Keratinocyte (primary cell): ENCODE results near the gene GRM7. TPM values are rescaled to one million over a fixed set of nuclear protein-coding genes. Genes with fewer than 3 reads are reported as not detected.

Experiments used
- DNase-seq: peaks from one replicate; pipeline ENCODE4 v3.0.0-alpha.2; 2011; ENCODE audit warnings: low read depth, missing footprints, low spot score
- FAIRE-seq: peaks from 2 replicates; lab custom pipeline; 2011; peaks lifted over from hg19 to GRCh38; lab: Jason Lieb, UNC
- H2AFZ ChIP-seq: 2 replicates; pipeline ENCODE4 v1.6.0; 2012; ENCODE audit warnings: low read length, control low read depth, inconsistent platforms; ENCODE audit not compliant: control insufficient read depth
- H3K27ac ChIP-seq: 2 replicates; pipeline ENCODE4 v1.5.1; 2011; ENCODE audit warnings: low read length; ENCODE audit not compliant: control insufficient read depth, insufficient read depth
- H3K27me3 ChIP-seq: 3 replicates; pipeline ENCODE4 v1.6.0; 2011; ENCODE audit warnings: low read length; ENCODE audit not compliant: control insufficient read depth, insufficient read depth; ENCODE audit errors: extremely low read depth
- H3K36me3 ChIP-seq, 2 experiments: 2 replicates in 1 of 2; 3 replicates in 1 of 2; pipeline ENCODE4 v1.5.1; 2011; ENCODE audit warnings: low read length in 2 of 2, mild to moderate bottlenecking in 1 of 2; ENCODE audit not compliant: control insufficient read depth in 2 of 2, insufficient read depth in 2 of 2; ENCODE audit errors: extremely low read depth in 1 of 2
- H3K4me1 ChIP-seq: 3 replicates; pipeline ENCODE4 v1.5.1; 2011; ENCODE audit warnings: low read length; ENCODE audit not compliant: control insufficient read depth, insufficient read depth; ENCODE audit errors: extremely low read depth
- H3K4me2 ChIP-seq: 3 replicates; pipeline ENCODE4 v1.6.0; 2011; ENCODE audit warnings: low read depth, low read length; ENCODE audit not compliant: control insufficient read depth, insufficient read depth; ENCODE audit errors: extremely low read depth
- H3K4me3 ChIP-seq, 3 experiments: fragments of 200-600 bp in 1 of 3; sonication (generic) in 1 of 3; 2 replicates in 2 of 3; 3 replicates in 1 of 3; pipeline ENCODE4 v1.5.1; 2011 to 2016; ENCODE audit warnings: low read length in 3 of 3, mild to moderate bottlenecking in 3 of 3, control low read depth in 2 of 3, inconsistent platforms in 1 of 3, low read depth in 1 of 3, mixed read lengths in 1 of 3, mixed run types in 1 of 3, moderate library complexity in 1 of 3; ENCODE audit not compliant: control insufficient read depth in 2 of 3, insufficient read depth in 2 of 3; ENCODE audit errors: extremely low read depth in 1 of 3
- H3K79me2 ChIP-seq: 2 replicates; pipeline ENCODE4 v1.6.0; 2012; ENCODE audit warnings: low read length; ENCODE audit not compliant: control insufficient read depth, insufficient read depth
- H3K9ac ChIP-seq: 3 replicates; pipeline ENCODE4 v1.6.0; 2011; ENCODE audit warnings: low read length; ENCODE audit not compliant: control insufficient read depth, insufficient read depth; ENCODE audit errors: extremely low read depth
- H3K9me1 ChIP-seq: 3 replicates; pipeline ENCODE4 v1.6.0; 2011; ENCODE audit warnings: low read length; ENCODE audit not compliant: control insufficient read depth, insufficient read depth; ENCODE audit errors: extremely low read depth
- H3K9me3 ChIP-seq: 2 replicates; pipeline ENCODE4 v1.5.1; 2012; ENCODE audit warnings: low read depth, low read length; ENCODE audit not compliant: control insufficient read depth
- H4K20me1 ChIP-seq: 3 replicates; pipeline ENCODE4 v1.6.0; 2011; ENCODE audit warnings: low read length; ENCODE audit not compliant: control insufficient read depth, insufficient read depth; ENCODE audit errors: extremely low read depth
- CTCF ChIP-seq, 3 experiments: IDR thresholded peaks in 1 of 3; conservative IDR thresholded peaks in 1 of 3; optimal IDR thresholded peaks in 1 of 3; 2 replicates in 2 of 3; 3 replicates in 1 of 3; pipeline versions ENCODE3 to v1.5.1; 2011; ENCODE audit warnings: low read length in 3 of 3, mild to moderate bottlenecking in 3 of 3, moderate library complexity in 2 of 3, control low read depth in 1 of 3, inconsistent platforms in 1 of 3; ENCODE audit not compliant: insufficient read depth in 2 of 3; ENCODE audit errors: extremely low read depth in 1 of 3
- EZH2 ChIP-seq: IDR thresholded peaks from one replicate; pipeline ENCODE4 v1.6.1; 2012; ENCODE audit warnings: inconsistent platforms, mild to moderate bottlenecking, low read length, moderate library complexity
- dilution Hi-C: fragments of 300-500 bp; cut with MboI; formaldehyde crosslinking; loops from one replicate; pipeline ENCODE4 v1.7.0; 2020; ENCODE audit warnings: low sequenced_read_pairs; ENCODE audit not compliant: extremely low pct_ligation_motif_present
- polyA plus RNA-seq, 5 experiments: library from polyadenylated mRNA; depleted of rRNA in 3 of 5; stranded (reverse) in 3 of 5; stranded (forward) in 1 of 5; unstranded in 1 of 5; fragments of >200 nt; gene quantifications; 1 replicate in 1 of 5; 2 replicates in 3 of 5; 3 replicates in 1 of 5; pipeline versions ENCODE4 v1.2.1 to v1.2.3, GENCODE V29; 2011 to 2012; ENCODE audit warnings: missing spikeins in 2 of 5, low read depth in 1 of 5, low replicate concordance in 1 of 5

The GRM7 gene
- polyA plus RNA-seq, 1 donor (not counting 4 experiments of a cell fraction or from before 2014, with no cell fraction given), result not detected

- H3K4me2 ChIP-seq, result no peak overlapping the region
- H3K9me3 ChIP-seq, result no peaks in the 10 kb centered on the region
- DNase-seq (no peak), FAIRE-seq (no peak)
- no peaks in the 10 kb centered on the region for H3K4me1 ChIP-seq
- H2AFZ ChIP-seq, result no peak overlapping the region
- H3K27ac ChIP-seq, result no peak overlapping the region
- TF ChIP-seq EZH2 (no peak), CTCF (optimal IDR thresholded peaks at IDR 0.05 in 1 of 3, IDR thresholded peaks at IDR 0.05 in 1 of 3, conservative IDR thresholded peaks at IDR 0.05 in 1 of 3; ENCODE audit: extremely low read depth in 1 of 3, insufficient read depth in 2 of 3, low read length in 3 of 3) (no peak)
- H4K20me1 ChIP-seq, result no peaks in the 10 kb centered on the region
- no peak overlapping the region for H3K4me3 ChIP-seq
- dilution Hi-C loops, result no loop called here
- no peaks in the 10 kb centered on the region for H3K79me2 ChIP-seq
- no peaks in the 10 kb centered on the region for H3K36me3 ChIP-seq
- no peaks in the 10 kb centered on the region for H3K27me3 ChIP-seq
- H3K9me1 ChIP-seq, result no peaks in the 10 kb centered on the region
- no peak overlapping the region for H3K9ac ChIP-seq
Measured at GRCh38 chr3:7620401-7620800, 759.5 kb downstream of the GRM7 start.

DNA sequence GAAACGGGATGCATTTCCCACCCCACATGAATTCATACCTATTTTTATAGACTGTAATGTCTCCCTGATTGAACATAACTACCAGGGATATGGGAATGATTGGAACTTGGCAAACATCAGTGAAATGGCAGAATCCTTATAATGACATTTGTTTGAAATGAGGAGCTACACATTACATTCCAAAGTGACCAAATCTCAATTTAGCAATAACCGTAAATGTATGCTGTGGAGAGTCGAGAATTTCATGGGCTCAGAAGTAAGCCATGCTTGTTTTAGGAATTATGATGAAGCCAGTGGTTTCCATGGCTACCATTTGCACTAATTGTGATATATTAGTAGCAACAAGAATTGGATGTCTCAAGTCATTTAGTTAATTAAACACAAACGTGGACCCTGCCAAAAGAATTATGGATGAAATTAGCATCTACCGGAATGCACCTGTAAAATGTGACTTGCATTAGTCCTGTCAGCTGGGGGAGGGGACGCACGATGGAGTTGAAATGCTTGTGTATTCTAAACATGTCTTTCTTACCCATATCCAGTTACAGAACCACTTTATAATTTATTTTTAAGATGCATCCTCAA is 760.2 kb downstream of the GRM7 start:
- H3K27ac ChIP-seq, result no peak overlapping the region
- DNase-seq (no peak), FAIRE-seq (no peak)
- no peak for TF ChIP-seq CTCF (optimal IDR thresholded peaks at IDR 0.05 in 1 of 3, IDR thresholded peaks at IDR 0.05 in 1 of 3, conservative IDR thresholded peaks at IDR 0.05 in 1 of 3; ENCODE audit: extremely low read depth in 1 of 3, insufficient read depth in 2 of 3, low read length in 3 of 3)
- dilution Hi-C loops, result no loop called here
- no peaks in the 10 kb centered on the region for H3K4me1 ChIP-seq
- no peak overlapping the region for H3K9ac ChIP-seq
- H3K36me3 ChIP-seq, result no peaks in the 10 kb centered on the region
- H3K4me2 ChIP-seq, result no peak overlapping the region
- H3K27me3 ChIP-seq, result no peaks in the 10 kb centered on the region
- H3K4me3 ChIP-seq, result no peak overlapping the region
- H2AFZ ChIP-seq, result no peak overlapping the region
- H3K79me2 ChIP-seq, result no peaks in the 10 kb centered on the region
- H4K20me1 ChIP-seq, result no peaks in the 10 kb centered on the region
- no peaks in the 10 kb centered on the region for H3K9me3 ChIP-seq
- H3K9me1 ChIP-seq, result no peaks in the 10 kb centered on the region
